ENCODE data around the gene RNF207.

GRCh38 chr1:6251681-6252373, 45.9 kb downstream of the RNF207 start:
- no peak for TF ChIP-seq CTCF (IDR thresholded peaks at IDR 0.05; ENCODE audit: low read depth, low read length)
- TF ChIP-seq POLR2A (IDR thresholded peaks at IDR 0.05; ENCODE audit: extremely low read depth, insufficient read length), result no peak
- TF ChIP-seq MAX (IDR thresholded peaks at IDR 0.05; ENCODE audit: low read depth, low read length), result no peak
